ENCODE results near the gene RAE1. TPM values are rescaled to one million over a fixed set of nuclear protein-coding genes. Genes with fewer than 3 reads are reported as not detected.

RAE1 gene
- total RNA-seq, 1 experiment from 2014 or later, result 183 TPM

- peaks cover 14% of the 10 kb centered on the region for H3K4me1 ChIP-seq (ENCODE audit: insufficient read depth, low read length)
- H3K9me3 ChIP-seq (ENCODE audit: low read length), result no peaks in the 10 kb centered on the region
- ATAC-seq (no peak), DNase-seq (no peak)
- peaks cover 8% of the 10 kb centered on the region; the same call in 1 of the 2 replicates for H4K20me1 ChIP-seq (ENCODE audit: low read length)
- no peak overlapping the region for H3K9ac ChIP-seq (ENCODE audit: low read length)
- CTCF ChIA-PET, result no interaction called here
- H3K79me2 ChIP-seq (ENCODE audit: low read length), result peaks cover 45% of the 10 kb centered on the region
- no peak overlapping the region for H3K4me3 ChIP-seq (ENCODE audit: low read length)
- no peak overlapping the region for H3K4me2 ChIP-seq (ENCODE audit: low read length)
- POLR2A ChIA-PET (ENCODE audit: unreplicated experiment), result no interaction called here
- no peak overlapping the region for H2AFZ ChIP-seq (ENCODE audit: low read length)
- intact Hi-C loops (cut with micrococcal nuclease), result no loop called here
- BruUV-seq (replicated peaks), result no TSS peak
- no peaks in the 10 kb centered on the region for H3F3A ChIP-seq (ENCODE audit: low read length, unreplicated experiment)
- peaks cover 41% of the 10 kb centered on the region; the same call in 1 of the 2 replicates for H3K36me3 ChIP-seq (ENCODE audit: low read depth, low read length)
- TF ChIP-seq EZH2 (IDR thresholded peaks at IDR 0.05; ENCODE audit: low read length, unreplicated experiment) (no peak), EZH2phosphoT487 (IDR thresholded peaks at IDR 0.05; ENCODE audit: borderline replicate concordance, low read length) (no peak), CTCF (conservative IDR thresholded peaks at IDR 0.05; ENCODE audit: low read depth, low read length) (no peak)
- no peak overlapping the region for H3K27ac ChIP-seq (ENCODE audit: low read length)
- no peaks in the 10 kb centered on the region for H3K9me2 ChIP-seq (replicated peaks; ENCODE audit: low read length)
- no peaks in the 10 kb centered on the region for H3K27me3 ChIP-seq (ENCODE audit: low read length)
Measured at GRCh38 chr20:57396212-57396983, 45.3 kb downstream of the RAE1 start.

GRCh38 chr20:57396984-57397692 lies 46.1 kb downstream of the RAE1 start:
- Histone ChIP-seq H3K4me3 (ENCODE audit: low read length) (no peak overlapping the region), H3F3A (ENCODE audit: low read length, unreplicated experiment) (no peaks in the 10 kb centered on the region), H3K79me2 (ENCODE audit: low read length) (peaks cover 40% of the 10 kb centered on the region), H2AFZ (ENCODE audit: low read length) (no peak overlapping the region), H3K9ac (ENCODE audit: low read length) (no peak overlapping the region), H3K4me1 (ENCODE audit: insufficient read depth, low read length) (peaks cover 13% of the 10 kb centered on the region), H3K27ac (ENCODE audit: low read length) (no peak overlapping the region), H3K4me2 (ENCODE audit: low read length) (no peak overlapping the region), H3K9me3 (ENCODE audit: low read length) (no peaks in the 10 kb centered on the region), H3K27me3 (ENCODE audit: low read length) (no peaks in the 10 kb centered on the region), H3K36me3 (ENCODE audit: low read depth, low read length) (peaks cover 43% of the 10 kb centered on the region; the same call in 1 of the 2 replicates), H4K20me1 (ENCODE audit: low read length) (peaks cover 8% of the 10 kb centered on the region; the same call in 1 of the 2 replicates), H3K9me2 (replicated peaks; ENCODE audit: low read length) (no peaks in the 10 kb centered on the region)
- no peak for DNase-seq
- ChIA-PET CTCF (no interaction called here), POLR2A (ENCODE audit: unreplicated experiment) (no interaction called here)
- TF ChIP-seq EZH2 (IDR thresholded peaks at IDR 0.05; ENCODE audit: low read length, unreplicated experiment), result no peak
- no peak for TF ChIP-seq EZH2phosphoT487 (IDR thresholded peaks at IDR 0.05; ENCODE audit: borderline replicate concordance, low read length)
- TF ChIP-seq CTCF (conservative IDR thresholded peaks at IDR 0.05; ENCODE audit: low read depth, low read length), result no peak
- no TSS peak for BruUV-seq (replicated peaks)
- intact Hi-C loops (cut with micrococcal nuclease), result no loop called here
- ATAC-seq, result no peak

Measured in PC-3 (cell line).